HG02798 (cell line): ENCODE data around the gene DLG2.

Experiments
- ATAC-seq: cut with Tn5 transposase; IDR thresholded peaks from one replicate; pipeline ENCODE4 v1.9.1; 2021; ENCODE audit warnings: mild to moderate bottlenecking; ENCODE audit not compliant: unreplicated experiment, poor library complexity

The DLG2 gene

DNA sequence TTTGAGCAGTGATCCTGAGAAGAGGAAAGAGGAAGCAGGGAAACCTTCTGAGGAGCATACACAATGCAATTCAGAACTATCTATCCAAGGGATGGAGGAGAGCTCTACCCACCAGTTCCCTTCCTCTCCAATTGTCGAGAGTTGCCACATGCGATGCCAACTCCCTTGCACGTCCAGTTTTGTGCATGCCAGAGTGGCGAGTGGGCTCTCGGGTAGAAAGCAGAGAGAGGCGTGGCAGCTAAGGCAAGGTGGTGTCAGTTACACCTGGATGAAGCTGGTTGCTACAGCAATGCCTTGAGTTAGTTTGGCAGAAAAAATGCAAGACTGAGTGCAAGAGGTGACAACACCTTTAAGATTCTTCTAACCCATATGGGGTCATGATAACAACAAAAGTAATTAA, 1920.6 kb downstream of the DLG2 start:
- no peak for ATAC-seq

DNA sequence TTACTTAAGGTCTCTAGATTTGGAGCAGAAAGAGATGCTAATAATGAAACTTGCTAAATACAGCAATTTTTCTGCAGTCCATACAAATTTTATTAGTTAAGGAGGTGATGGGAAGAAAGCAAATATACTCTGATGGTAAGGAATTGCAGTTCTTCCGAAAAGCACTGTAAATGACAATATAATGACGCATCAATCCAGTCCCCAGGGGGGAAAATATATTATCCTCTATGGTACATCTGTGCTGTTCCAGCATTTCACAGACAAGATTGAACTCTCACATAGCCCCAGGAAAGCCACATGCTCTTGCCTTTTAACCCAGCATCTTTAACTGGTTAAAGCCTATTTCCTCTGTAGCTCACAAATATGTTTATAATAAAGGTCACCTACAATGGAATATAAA, 1924.3 kb downstream of the DLG2 start:
- no peak for ATAC-seq

GRCh38 chr11:83697518-83697917, 1929.6 kb downstream of the DLG2 start:
- ATAC-seq: no peak

DNA sequence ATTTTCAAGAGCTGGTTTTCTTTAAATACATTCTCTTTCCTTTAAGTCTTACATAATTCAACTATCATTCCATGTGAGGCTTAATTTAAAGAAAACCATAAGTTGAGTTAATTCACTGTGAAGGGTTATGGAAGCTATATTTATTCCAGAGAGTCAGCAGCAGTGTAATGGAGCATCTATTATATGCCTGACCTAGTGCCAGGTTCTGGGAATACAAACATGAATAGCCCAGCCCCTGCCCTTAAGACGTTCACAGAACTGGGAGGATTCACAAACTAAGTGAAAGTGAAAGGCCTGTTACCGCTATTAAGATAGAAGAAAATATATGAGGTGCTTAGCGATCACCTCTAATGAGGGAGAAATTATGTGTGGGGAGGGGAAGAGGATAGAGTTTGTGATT, 1932.1 kb downstream of the DLG2 start:
- ATAC-seq: no peak

- ATAC-seq: no peak
Measured at GRCh38 chr11:83694191-83694910, 1932.8 kb downstream of the DLG2 start.

DNA sequence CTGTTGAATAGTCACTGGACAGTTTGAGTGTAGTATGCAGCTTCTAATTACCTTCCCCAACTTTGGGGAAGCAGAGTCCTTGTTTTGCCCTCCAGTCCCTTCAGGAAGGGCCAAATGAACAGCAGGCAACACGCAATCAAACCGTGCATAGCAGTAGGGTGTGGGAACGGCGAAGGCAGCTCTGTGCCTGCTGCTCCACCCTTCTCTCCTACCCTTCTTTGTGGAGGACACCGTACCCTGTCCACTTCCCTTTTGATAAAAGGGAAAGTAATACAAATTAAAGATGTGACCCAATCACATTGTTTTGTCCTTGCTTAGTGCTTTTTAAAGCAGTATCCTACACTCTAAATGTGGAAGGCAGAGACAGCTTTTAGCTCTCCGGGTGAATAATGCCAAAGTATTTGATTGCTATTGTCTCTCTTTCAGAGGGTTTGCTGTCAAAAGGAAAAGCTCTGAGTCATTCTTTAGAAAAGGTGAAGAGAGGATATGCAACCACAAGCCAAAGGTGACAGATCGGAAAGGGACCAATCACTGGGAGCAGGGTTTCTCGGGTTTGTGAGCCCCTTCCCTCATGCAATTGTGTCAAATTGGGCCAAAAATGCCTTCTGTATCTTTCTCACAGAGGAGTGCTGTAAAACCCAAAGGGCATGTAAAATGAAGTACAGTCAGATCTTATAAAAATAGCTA, 1933.7 kb downstream of the DLG2 start:
- no peak for ATAC-seq

DNA sequence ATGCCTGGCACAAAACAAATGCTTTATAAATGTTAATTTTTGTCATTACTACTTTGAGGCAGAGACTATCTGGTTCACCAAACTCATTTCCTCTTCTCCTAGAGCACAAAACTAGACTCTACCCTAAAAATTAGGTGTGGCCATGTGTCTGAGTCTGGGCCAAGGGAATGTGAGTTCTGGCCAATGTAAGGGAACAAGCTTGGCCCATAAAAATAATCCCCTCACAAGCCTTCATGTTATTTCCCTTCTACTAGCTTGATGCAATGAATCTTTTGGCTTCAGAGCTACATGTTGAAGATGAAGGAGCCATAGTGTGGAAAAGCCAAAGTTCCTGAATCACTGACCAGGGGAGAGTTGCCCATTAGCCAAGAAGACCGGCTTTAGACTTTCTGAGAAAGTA, 1934.5 kb downstream of the DLG2 start:
- no peak for ATAC-seq

DNA sequence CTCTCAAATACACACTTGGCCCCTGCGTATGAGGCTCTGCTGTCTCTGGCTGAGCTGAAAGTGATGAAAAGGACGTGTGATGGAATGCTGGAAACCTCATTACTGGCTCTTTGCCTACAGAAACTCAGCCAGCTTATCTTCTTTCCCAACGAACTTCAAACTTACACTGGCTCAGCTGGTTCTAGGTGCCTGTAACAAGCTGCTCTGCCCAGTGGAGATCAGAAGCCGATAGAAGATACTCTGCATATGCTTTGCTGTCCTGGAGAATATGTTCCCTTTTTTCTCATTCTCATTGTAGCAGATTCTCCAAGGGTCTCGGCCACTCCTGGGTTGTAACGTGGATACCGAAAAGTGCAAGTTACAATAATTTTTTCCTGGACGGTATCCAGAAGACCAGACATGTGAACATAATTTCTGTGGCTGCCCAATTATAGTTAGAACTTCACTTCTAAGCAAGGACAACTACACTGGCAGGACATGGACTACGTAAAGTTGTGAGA, 1935.6 kb downstream of the DLG2 start:
- no peak for ATAC-seq

- ATAC-seq: no peak
Measured at GRCh38 chr11:83689144-83689780, 1937.9 kb downstream of the DLG2 start.

DNA sequence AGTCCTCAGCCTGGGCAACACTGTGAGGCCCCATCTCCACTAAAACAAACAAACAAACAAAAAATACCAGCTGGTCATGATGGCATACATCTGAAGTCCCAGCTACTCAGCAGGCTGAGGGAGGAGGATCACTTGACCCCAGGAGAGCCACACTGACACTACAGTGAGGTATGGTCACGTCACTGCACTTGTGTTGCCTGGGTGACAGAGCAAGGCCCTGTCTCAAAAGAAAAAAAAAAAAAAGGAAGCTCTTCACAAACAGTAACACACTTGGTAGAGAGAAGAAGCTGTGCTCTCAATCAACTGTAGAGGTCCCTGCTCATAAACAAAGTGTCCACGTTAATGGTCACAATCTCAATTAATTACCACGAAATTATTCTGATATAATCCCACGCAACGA, 1939.4 kb downstream of the DLG2 start:
- no peak for ATAC-seq

GRCh38 chr11:83685730-83686129, 1941.4 kb downstream of the DLG2 start:
- ATAC-seq: no peak

DNA sequence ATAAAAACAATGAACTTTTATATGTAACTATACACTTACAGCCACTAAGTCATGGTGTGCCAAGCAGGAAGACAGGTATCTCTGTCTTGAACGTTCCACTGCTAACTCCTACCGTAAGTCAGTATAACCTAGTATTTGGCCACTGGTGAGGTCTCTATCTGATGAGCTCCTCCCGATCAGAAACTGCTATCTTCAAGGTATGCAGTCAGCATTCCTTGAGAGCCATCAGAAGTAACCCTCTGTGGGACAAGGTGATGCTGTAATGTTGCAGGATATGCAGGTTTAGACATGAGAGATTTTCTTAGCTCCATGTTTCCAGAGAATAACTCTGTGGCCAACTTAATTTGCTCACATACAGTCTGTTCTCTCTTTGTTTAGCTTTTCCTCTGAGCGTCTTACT, 1943.1 kb downstream of the DLG2 start:
- no peak for ATAC-seq

- ATAC-seq: peak; percentile 93
Measured at GRCh38 chr11:83682611-83682973, 1944.6 kb downstream of the DLG2 start.

- ATAC-seq: no peak
Measured at GRCh38 chr11:83681906-83682610, 1945.1 kb downstream of the DLG2 start.

DNA sequence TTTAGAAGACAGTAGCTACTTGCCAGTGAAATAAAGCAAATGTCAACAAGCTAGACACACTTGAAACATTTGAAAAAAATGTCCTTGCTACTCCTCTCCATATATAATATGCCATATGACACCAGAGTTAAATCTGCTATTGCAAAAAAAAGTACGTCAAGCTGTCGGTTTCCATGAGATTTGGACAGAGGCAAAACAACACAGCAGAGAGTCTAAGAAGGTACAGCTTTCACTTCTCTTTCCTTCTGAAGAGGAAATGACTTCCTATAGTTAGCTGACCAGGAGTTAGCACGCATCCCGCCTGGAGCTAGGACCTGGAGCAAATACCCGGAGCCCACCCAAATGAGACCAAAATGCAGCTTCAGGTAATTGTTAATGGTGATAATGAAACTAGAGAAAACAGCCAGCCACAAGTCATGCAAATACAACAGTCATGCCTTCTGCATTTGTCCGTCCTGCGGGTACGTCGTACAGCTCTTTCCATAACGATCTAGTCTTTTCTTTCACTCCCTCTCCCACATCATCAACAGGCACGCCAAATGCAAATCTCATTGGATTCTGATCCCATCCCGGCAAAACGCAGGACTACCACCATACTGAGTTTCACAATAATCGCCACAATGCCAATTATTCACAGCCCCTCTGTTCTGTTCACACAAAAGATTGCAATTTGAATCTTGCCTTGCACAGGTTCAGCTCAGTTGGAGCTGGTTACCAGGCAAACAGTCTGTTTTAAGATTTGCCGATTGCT, 1945.9 kb downstream of the DLG2 start:
- peak; percentile 69 for ATAC-seq

DNA sequence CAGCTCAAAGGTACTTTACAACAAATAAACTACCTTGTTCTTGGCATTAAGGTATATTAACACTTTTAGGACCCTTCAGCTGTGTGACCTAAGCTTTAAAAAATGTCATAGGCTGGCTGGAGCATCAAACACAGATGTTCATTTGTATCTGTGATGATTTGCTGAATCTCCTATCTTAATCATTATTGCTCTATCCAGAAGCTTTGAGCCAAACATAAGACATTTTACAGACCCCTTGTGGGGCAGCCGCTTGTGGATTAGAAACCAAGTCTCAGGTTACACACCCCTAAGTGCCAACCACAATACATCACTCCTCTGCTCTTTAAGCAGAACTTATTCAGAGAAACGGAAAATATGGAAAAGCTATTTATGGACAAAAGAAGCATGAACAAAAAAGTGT, 1946.8 kb downstream of the DLG2 start:
- no peak for ATAC-seq

- ATAC-seq: no peak
Measured at GRCh38 chr11:83678831-83679584, 1948.1 kb downstream of the DLG2 start.

DNA sequence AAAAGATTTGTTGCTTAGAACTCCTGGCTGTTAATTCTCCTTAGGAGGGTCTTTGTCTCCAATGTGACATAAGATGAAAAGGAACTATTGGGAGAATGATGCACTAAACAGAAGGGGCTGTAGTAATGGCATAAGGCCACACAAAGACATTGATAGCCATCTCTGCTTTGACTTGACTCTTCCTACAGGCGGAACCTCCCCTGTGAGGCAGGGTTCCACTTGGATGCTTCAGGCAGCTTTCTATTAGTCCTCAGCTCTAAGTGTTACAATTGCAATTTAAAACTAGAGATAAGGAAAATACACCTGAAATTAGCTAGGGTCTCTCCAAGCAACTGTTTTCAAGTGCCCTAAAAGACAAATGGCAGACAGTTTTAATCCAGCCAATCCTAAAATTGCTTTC, 1949.4 kb downstream of the DLG2 start:
- no peak for ATAC-seq

GRCh38 chr11:83676056-83676601, 1951.0 kb downstream of the DLG2 start:
- no peak for ATAC-seq
